Dendritic cell treated with granulocyte-macrophage colony-stimulating factor and Interleukin-4, amounts not matched to agents 40 ng/mL and 50 ng/mL, for 4 days (primary cell): ENCODE measurements around the gene ITPK1.

ENCODE experiments used
- H3K27ac Mint-ChIP-seq: one replicate; pipeline ENCODE4 v1.8.0; 2022; ENCODE audit warnings: mild to moderate bottlenecking, mixed read lengths
- H3K27me3 Mint-ChIP-seq: one replicate; pipeline ENCODE4 v1.8.0; 2022; ENCODE audit warnings: mild to moderate bottlenecking, mixed read lengths
- H3K36me3 Mint-ChIP-seq: one replicate; pipeline ENCODE4 v1.8.0; 2022; ENCODE audit warnings: low read depth, mixed read lengths
- H3K4me1 Mint-ChIP-seq: one replicate; pipeline ENCODE4 v1.8.0; 2022; ENCODE audit warnings: low read depth, mixed read lengths
- H3K4me3 Mint-ChIP-seq: one replicate; pipeline ENCODE4 v1.8.0; 2022; ENCODE audit warnings: mild to moderate bottlenecking, moderate library complexity, mixed read lengths
- H3K9me3 Mint-ChIP-seq: one replicate; pipeline ENCODE4 v1.8.0; 2022; ENCODE audit warnings: mixed read lengths
- intact Hi-C: fragments of 100-400 bp; cut with micrococcal nuclease; formaldehyde crosslinking; loops from one replicate; pipeline ENCODE4 v1.15.0; 2022

Gene ITPK1

DNA sequence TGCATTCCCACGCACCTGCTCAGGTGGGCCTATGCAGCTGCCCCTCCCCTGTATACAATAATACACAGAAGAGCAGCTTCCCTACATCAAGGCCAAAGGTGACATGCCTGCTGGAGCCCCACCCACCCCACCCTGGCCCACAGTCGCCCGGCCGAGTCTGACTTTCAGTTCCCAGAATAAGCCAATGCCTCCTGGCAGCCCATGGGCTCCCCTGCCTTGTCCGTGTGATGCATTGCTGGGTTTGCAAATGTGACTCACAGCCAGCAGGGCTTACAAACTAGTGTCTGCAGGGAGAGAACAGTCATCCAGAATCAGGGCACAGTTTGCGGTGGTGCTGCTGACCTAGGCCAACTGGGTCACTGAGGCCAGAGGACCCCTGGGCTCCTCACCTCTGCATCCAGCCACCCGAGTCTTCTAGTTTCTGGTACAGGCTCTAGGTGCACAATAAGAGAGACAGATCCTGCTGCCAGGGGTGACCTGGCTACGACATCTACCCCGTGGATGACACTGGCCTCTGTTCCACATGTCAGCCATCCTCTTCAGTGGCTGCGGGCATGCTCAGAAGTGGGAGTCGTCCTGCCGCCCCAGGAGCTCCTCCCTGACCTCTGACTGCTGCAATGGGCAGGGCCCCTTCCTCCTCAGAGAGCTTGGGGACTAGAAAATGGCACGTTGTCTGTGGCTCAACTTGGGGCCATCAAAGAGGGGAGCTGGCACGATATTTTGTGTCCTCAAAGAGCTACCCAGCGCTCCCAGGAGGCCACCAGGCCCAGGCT lies 108.3 kb downstream of the ITPK1 start:
- H3K9me3 Mint-ChIP-seq = no peaks in the 10 kb centered on the region
- H3K27me3 Mint-ChIP-seq = no peaks in the 10 kb centered on the region
- peaks cover 55% of the 10 kb centered on the region for H3K36me3 Mint-ChIP-seq
- peak overlapping the region; percentile 83 for H3K27ac Mint-ChIP-seq
- peaks cover 98% of the 10 kb centered on the region for H3K4me1 Mint-ChIP-seq
- intact Hi-C loops = no loop called here
- H3K4me3 Mint-ChIP-seq = no peak overlapping the region

GRCh38 chr14:93006567-93007051 lies 109.1 kb downstream of the ITPK1 start:
- H3K4me3 Mint-ChIP-seq = no peak overlapping the region
- H3K27ac Mint-ChIP-seq = peak overlapping the region; percentile 83
- no peaks in the 10 kb centered on the region for H3K9me3 Mint-ChIP-seq
- no peaks in the 10 kb centered on the region for H3K27me3 Mint-ChIP-seq
- intact Hi-C loops = no loop called here
- peaks cover 98% of the 10 kb centered on the region for H3K4me1 Mint-ChIP-seq
- H3K36me3 Mint-ChIP-seq = peaks cover 55% of the 10 kb centered on the region

DNA sequence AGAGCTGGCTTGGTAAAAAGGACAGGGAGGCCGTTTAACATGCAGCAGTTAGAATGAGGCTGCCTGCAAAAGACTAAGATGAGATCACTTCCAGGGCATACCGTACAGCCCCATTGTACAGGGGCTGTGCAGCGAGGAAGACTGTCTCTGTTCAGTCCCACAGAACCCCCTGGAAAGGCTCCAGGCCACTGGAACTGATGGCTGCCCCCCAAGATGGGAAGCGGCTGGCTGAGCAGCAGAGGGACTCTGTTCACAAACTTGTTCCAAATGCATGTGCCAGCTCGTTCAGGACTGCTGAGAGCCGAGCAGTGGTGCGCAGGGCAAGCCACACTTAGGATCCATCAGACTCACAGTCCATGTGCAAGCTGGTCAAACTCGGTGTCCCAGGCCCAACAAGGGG lies 109.9 kb downstream of the ITPK1 start:
- Mint-ChIP-seq H3K36me3 (peaks cover 56% of the 10 kb centered on the region), H3K4me1 (peaks cover 97% of the 10 kb centered on the region), H3K9me3 (no peaks in the 10 kb centered on the region), H3K27me3 (no peaks in the 10 kb centered on the region), H3K27ac (peak overlapping the region; percentile 83), H3K4me3 (no peak overlapping the region)
- intact Hi-C loops = no loop called here

DNA sequence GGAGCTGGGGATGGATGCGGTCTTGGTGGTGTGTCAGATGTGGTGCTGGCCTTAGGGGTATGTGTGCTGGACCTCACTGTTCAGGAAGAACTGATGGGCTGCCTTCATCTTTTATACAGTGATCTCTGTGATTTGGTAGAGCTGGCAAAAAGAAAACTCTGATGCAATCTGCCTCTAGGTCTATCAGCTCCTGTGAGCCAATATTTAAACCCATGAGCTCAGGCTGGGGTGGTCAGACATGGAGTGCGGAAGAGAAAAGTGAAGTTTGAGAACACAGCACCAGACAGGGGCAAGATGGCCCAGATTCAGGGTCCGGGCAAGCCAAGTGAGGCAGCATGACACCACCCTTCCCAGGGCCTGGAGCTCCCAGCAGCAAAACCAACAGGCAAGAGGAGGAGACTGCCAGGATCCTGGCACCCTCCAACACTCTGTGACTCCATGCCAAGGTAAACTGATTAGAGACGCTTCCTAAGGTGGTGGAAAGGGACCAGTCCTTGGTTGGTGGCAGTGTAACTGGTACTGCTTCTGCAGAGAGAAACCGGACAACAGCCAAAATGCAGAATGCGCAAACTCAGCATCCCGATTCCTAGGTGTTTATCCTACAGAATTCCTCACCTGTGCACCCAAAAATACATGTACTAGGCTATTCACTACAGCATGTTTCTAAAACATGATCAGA lies 110.5 kb downstream of the ITPK1 start:
- intact Hi-C loops = no loop called here
- Mint-ChIP-seq H3K4me1 (peaks cover 92% of the 10 kb centered on the region), H3K9me3 (no peaks in the 10 kb centered on the region), H3K27me3 (no peaks in the 10 kb centered on the region), H3K27ac (peak overlapping the region; percentile 14), H3K36me3 (peaks cover 57% of the 10 kb centered on the region), H3K4me3 (no peak overlapping the region)

DNA sequence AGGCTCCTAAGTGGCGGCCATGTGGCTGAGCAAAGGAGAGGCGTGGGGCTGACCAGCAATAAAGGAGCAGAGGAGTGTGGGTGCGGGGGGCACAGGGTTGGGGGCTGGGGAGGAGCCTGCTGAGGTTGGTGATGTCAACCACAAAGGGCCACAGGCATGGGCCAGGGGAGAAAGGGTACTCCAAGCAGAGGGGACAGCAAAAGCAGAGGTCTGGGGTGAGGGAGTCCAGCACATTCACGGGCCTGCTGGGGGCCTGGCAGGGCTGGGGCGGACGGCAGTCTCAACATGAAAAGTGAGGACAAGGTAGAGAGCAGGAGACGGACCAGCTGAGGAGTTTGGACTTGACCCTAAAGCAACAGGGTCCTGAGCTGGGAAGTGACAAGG lies 111.0 kb downstream of the ITPK1 start:
- H3K4me1 Mint-ChIP-seq = peaks cover 86% of the 10 kb centered on the region
- no peak overlapping the region for H3K4me3 Mint-ChIP-seq
- intact Hi-C loops = no loop called here

DNA sequence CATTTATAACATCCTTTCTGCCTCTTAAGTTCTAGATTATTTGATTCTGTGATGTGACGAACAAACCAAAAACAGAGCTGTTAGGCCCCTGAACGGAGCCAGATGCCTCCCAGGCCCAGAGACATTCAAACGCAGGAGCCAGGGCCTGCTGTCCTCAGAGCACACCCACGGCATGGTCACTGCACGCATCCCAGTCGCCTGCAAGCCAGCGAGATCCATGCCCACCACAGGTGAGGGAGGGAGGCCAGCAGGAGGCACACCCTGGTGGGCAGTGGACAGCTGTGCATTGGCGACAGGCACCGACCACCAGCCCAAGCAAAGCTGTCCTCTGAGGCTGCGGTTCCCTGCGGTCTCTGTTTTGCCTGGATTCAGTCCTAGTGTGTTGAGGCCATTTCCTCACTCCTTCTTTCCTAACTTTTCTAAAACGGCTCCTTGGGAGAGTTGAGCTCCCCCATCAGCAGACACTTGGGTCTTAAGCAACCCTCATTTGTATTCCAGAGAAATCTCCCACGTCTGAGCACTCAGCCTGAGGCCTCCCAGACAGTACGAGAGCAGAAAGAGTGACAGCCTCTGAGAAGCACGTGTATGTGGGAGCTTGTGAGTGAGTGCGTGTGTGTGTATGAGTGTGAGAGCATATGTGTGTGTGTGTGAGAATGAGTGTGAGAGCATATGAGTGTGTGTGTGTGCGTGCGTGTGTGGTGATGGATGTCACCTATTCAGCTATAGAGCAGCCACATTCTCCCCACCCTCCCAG lies 111.6 kb downstream of the ITPK1 start:
- Mint-ChIP-seq H3K36me3 (peaks cover 67% of the 10 kb centered on the region), H3K27me3 (no peaks in the 10 kb centered on the region), H3K4me1 (peaks cover 81% of the 10 kb centered on the region), H3K27ac (peak overlapping the region; percentile 14), H3K9me3 (no peaks in the 10 kb centered on the region), H3K4me3 (no peak overlapping the region)
- intact Hi-C loops = no loop called here

More for the DNA sequence above, 111.0 kb downstream of the ITPK1 start:
- Mint-ChIP-seq H3K27me3 (no peaks in the 10 kb centered on the region), H3K36me3 (peaks cover 61% of the 10 kb centered on the region), H3K9me3 (no peaks in the 10 kb centered on the region), H3K27ac (peak overlapping the region; percentile 14)

DNA sequence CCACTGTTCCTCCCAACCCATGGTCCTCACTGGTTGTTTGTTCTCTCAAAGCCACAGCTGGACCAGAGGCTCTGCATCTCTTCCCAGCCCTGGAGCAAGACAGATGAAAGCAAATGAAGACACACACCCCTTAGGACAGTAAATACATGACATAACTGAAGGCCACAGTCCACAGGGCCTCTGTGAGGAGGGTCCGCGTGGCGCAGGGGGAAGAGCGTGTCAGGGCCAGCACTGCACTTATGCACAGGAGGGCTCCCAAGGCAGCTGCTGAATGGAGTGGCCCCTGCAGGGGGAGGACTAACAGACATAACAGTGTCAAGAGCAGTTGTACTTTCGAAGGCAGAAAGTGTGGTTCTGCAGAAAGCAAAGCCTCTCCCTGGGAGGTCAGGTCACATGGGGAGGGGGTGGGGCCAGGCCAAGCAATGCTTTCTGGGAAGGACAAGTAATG lies 112.8 kb downstream of the ITPK1 start:
- no peaks in the 10 kb centered on the region for H3K9me3 Mint-ChIP-seq
- intact Hi-C loops = no loop called here
- H3K4me1 Mint-ChIP-seq = peaks cover 68% of the 10 kb centered on the region
- peaks cover 72% of the 10 kb centered on the region for H3K36me3 Mint-ChIP-seq
- no peaks in the 10 kb centered on the region for H3K27me3 Mint-ChIP-seq
- no peak overlapping the region for H3K4me3 Mint-ChIP-seq
- peak overlapping the region; percentile 53 for H3K27ac Mint-ChIP-seq

DNA sequence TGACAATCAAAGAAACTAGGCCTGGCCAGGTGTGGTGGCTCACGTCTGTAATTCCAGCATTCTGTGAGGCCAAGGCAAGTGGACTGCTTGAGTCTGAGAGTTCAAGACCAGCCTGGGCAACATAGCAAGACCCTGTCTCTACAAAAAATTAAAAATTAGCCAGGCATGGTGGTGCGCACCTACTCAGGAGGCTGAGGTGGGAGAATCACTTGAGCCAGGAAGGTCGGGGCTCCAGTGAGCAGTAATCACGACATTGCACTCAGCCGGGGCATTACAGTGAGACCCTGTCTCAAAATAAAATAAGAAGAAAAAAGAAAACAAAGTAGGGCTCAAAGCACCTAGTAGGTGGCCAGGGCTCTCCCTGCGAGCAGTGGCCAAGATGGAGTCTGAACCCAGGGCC lies 113.7 kb downstream of the ITPK1 start:
- H3K36me3 Mint-ChIP-seq = peaks cover 80% of the 10 kb centered on the region
- peaks cover 61% of the 10 kb centered on the region for H3K4me1 Mint-ChIP-seq

DNA sequence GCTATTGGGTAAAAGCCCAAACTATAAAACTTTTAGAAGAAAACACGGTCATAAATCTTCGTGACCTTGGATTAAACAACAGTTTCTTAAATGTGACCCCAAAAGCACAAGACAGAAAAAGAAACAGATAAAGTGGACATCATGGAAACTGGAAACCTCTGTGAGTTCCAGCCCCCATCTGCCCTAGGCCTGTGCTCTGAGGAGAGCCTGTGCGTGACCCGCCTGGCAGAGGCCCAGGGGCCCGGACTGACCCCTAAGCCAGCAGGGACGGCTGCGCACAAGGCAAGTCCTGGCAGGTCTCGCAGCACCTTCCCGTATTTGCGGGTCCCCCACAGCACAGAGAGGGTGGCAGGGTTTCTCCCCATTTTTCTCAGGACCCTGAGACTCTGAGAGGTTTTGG lies 116.8 kb downstream of the ITPK1 start:
- H3K36me3 Mint-ChIP-seq = peaks cover 84% of the 10 kb centered on the region

More for the DNA sequence above, 113.7 kb downstream of the ITPK1 start:
- intact Hi-C loops = no loop called here
- H3K4me3 Mint-ChIP-seq = no peak overlapping the region
- no peaks in the 10 kb centered on the region for H3K27me3 Mint-ChIP-seq
- H3K27ac Mint-ChIP-seq = peak overlapping the region; percentile 53
- no peaks in the 10 kb centered on the region for H3K9me3 Mint-ChIP-seq

DNA sequence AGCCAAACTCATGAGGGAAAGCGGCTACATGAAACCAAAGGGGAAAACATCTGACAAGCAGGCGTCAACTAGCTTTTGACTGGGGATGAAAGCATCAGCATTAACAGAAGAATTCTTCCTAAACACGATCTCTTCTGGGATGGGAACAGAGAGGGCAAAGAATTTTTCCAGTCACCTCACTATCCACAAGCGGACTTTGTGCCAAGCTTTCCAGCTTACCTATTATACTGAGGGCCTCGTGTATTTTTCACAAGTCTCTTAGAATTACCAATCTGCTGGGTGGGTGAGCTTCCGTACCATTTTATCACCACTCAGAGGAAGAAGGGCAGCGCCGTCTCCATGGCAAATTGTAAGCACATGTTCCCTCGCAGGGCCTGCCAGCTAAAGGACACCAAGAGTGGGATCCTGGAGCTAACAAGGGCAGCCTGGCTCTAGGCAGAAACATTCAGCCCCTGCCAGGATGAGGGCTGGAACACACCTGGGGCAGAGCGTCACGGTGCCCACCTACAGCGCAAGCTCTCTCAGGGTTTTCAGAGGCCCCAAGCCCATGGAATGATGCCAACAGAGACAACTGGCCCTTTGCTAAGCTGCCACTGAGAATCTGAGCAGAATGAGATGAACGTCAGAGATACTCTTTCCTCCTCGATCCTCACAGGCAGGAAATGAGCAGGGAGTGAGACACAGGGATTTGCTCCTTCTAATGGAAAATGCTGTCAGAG lies 118.2 kb downstream of the ITPK1 start:
- peaks cover 43% of the 10 kb centered on the region for H3K4me1 Mint-ChIP-seq
- H3K36me3 Mint-ChIP-seq = peaks cover 90% of the 10 kb centered on the region
- H3K27me3 Mint-ChIP-seq = no peaks in the 10 kb centered on the region
- H3K4me3 Mint-ChIP-seq = no peak overlapping the region
- H3K27ac Mint-ChIP-seq = no peak overlapping the region
- intact Hi-C loops = no loop called here
- no peaks in the 10 kb centered on the region for H3K9me3 Mint-ChIP-seq

More for the DNA sequence above, 116.8 kb downstream of the ITPK1 start:
- H3K9me3 Mint-ChIP-seq = no peaks in the 10 kb centered on the region
- H3K4me3 Mint-ChIP-seq = no peak overlapping the region
- peaks cover 44% of the 10 kb centered on the region for H3K4me1 Mint-ChIP-seq
- intact Hi-C loops = no loop called here
- H3K27me3 Mint-ChIP-seq = no peaks in the 10 kb centered on the region
- no peak overlapping the region for H3K27ac Mint-ChIP-seq

GRCh38 chr14:92995620-92996019 lies 120.1 kb downstream of the ITPK1 start:
- peak overlapping the region; percentile 29 for H3K27ac Mint-ChIP-seq

DNA sequence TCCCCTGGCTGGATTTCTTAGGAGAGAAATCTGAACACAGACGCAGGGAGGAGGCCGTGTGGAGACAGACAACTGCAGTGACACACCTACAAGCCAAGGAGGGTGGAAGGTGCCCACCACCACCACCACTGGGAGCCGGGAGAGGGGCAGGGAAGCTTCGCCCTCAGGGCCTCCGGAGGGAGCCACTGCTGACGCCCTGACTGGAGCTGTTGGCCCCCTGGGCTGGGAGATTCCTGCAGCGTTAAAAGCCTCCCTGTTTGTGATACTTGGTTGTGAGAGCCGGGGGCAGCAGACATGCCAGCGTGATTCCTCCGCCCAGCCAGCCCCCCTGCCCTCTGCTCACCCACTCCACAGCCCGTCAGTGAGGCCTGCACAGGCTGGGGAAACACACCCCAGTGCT lies 120.8 kb downstream of the ITPK1 start:
- Mint-ChIP-seq H3K27ac (peak overlapping the region; percentile 29), H3K4me1 (peaks cover 54% of the 10 kb centered on the region), H3K27me3 (no peaks in the 10 kb centered on the region), H3K4me3 (no peak overlapping the region), H3K36me3 (peaks cover 90% of the 10 kb centered on the region), H3K9me3 (peaks cover 4% of the 10 kb centered on the region)
- intact Hi-C loops = no loop called here

More at GRCh38 chr14:92995620-92996019, 120.1 kb downstream of the ITPK1 start:
- Mint-ChIP-seq H3K4me3 (no peak overlapping the region), H3K27me3 (no peaks in the 10 kb centered on the region), H3K36me3 (peaks cover 87% of the 10 kb centered on the region), H3K9me3 (no peaks in the 10 kb centered on the region), H3K4me1 (peaks cover 47% of the 10 kb centered on the region)
- intact Hi-C loops = no loop called here

DNA sequence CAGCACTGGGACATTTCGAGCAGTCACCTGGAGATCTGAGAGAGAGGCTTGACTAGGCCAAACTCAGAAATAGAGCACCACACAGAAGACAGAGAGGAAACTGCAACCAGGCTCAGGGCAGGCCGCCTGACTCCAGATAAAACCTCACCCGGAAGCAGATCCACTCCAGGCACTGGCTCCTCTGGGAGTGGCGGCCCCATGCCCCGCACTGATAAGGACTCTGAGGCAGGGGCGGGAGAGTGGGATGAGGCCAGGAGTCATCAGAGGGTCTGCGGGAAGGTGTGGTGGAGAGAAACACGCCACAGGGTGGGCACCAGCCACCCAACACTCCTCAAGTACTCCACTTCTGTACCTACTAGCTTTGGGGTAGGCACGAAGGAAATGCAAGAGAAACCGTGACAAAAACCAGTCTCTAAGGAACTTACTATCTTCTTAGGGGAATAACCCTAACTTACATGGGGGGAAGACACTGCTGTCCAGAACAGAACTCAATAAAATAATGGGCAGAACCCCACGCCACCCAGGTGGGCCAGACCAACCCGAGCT lies 121.5 kb downstream of the ITPK1 start:
- H3K4me1 Mint-ChIP-seq = peaks cover 59% of the 10 kb centered on the region
- no peak overlapping the region for H3K4me3 Mint-ChIP-seq
- H3K27me3 Mint-ChIP-seq = no peaks in the 10 kb centered on the region
- intact Hi-C loops = no loop called here
- H3K27ac Mint-ChIP-seq = peak overlapping the region; percentile 29
- peaks cover 8% of the 10 kb centered on the region for H3K9me3 Mint-ChIP-seq
- peaks cover 90% of the 10 kb centered on the region for H3K36me3 Mint-ChIP-seq
